Adrenal gland (tissue), 12 donors: ENCODE results near the gene YJEFN3. TPM values are rescaled to one million over a fixed set of nuclear protein-coding genes. Genes with fewer than 3 reads are reported as not detected.

Source experiments
- DNase-seq, 7 donors: peaks; one replicate each; pipeline ENCODE4 v3.0.0-alpha.2; 2019 to 2020
- H3K27ac ChIP-seq, 5 donors: fragments of 200-600 bp; sonication (generic) in 4 of 5; 1 replicate in 3 of 5; 2 replicates in 2 of 5; pipeline versions ENCODE4 v1.5.1 to v1.8.0; 2016 to 2020; ENCODE audit warnings: mild to moderate bottlenecking in 1 of 5
- H3K27me3 ChIP-seq: fragments of 200-600 bp; 2 replicates; pipeline ENCODE4 v1.8.0; 2021
- H3K36me3 ChIP-seq, 2 donors: fragments of 200-600 bp; replicated peaks in 1 of 2; 1 replicate in 1 of 2; 2 replicates in 1 of 2; pipeline versions ENCODE4 v1.5.1 to v1.8.0; 2018 to 2022
- H3K4me1 ChIP-seq, 2 donors: fragments of 200-600 bp; replicated peaks in 1 of 2; 1 replicate in 1 of 2; 2 replicates in 1 of 2; pipeline versions ENCODE4 v1.5.1 to v1.8.0; 2018 to 2021
- H3K4me3 ChIP-seq, 4 donors: fragments of 200-600 bp; sonication (generic) in 3 of 4; one replicate each; pipeline ENCODE4 v1.5.1; 2016 to 2018
- H3K9me3 ChIP-seq, 3 donors: fragments of 200-600 bp; sonication (generic) in 1 of 3; replicated peaks in 1 of 3; 1 replicate in 2 of 3; 2 replicates in 1 of 3; pipeline versions ENCODE4 v1.5.1 to v1.8.0; 2016 to 2021
- POLR2A ChIP-seq, 2 donors: fragments of 450-650 bp; IDR thresholded peaks; one replicate each; pipeline ENCODE4 v1.6.1; 2017; ENCODE audit warnings: antibody characterized with exemption in 2 of 2, mild to moderate bottlenecking in 2 of 2, moderate library complexity in 1 of 2
- WGBS, 4 donors: extraction: QIAGEN DNeasy Blood & Tissue Kit in 2 of 4; methylation state at CpG; one replicate each; pipeline versions ENCODE4 v1.1.5 to v1.1.7; 2013 to 2017; 5-methylcytosine and 5-hydroxymethylcytosine counted together
- intact Hi-C, 2 donors: fragments of 100-400 bp; cut with DNase I; formaldehyde crosslinking; loops; one replicate each; pipeline versions ENCODE4 v1.14.1 to v1.15.0; 2022 to 2023
- polyA plus RNA-seq, 3 donors: library from polyadenylated mRNA; stranded (reverse); fragments of 200-250 nt in 2 of 3; fragments of 350-450 nt in 1 of 3; fragmentation: Illumina TruSeq in 1 of 3; extraction: RNeasy Lipid Tissue Mini Kit (QIAGEN cat#74804) in 1 of 3; gene quantifications; one replicate each; pipeline ENCODE4 v1.2.3, GENCODE V29; 2013 to 2014
- total RNA-seq, 9 donors: library from RNA; depleted of rRNA in 4 of 9; stranded (reverse); fragments of >200 nt in 4 of 9; fragments of 120-200 nt in 1 of 9; fragmentation: NEBNext Ultra II Directional in 1 of 9; extraction: Animal tissue kit (Norgen Biotek cat#: 25700) in 1 of 9; gene quantifications; one replicate each; pipeline versions ENCODE4 v1.1.0 to v1.2.4, GENCODE V29; 2013 to 2023
- TF ChIP-seq, protein P1 (sequence below), 6 experiments: fragments of 450-650 bp in 4 of 6; fragments of 200-600 bp in 2 of 6; sonication (generic) in 1 of 6; IDR thresholded peaks; 1 replicate in 5 of 6; 2 replicates in 1 of 6; pipeline versions ENCODE4 v1.5.1 to v1.8.0; 2016 to 2021; ENCODE audit warnings: antibody characterized with exemption in 6 of 6, mild to moderate bottlenecking in 2 of 6, moderate library complexity in 1 of 6
- donor health status: healthy with polysubstance abuse.
- donor health status: Bipolar disorder and iron deficiency.
- donor health status: DM: yes; HTN: yes; CAD: no.
- donor health status: DM: no; HTN: no; CAD: no.
- donor health status: DM: no; HTN: no; CAD: no.
- donor health status: DM: yes; HTN: yes; CAD: no.

Gene YJEFN3
- total and polyA plus RNA-seq, 12 donors, result 0.36 to 30.2 (median 1.3) TPM

DNA sequence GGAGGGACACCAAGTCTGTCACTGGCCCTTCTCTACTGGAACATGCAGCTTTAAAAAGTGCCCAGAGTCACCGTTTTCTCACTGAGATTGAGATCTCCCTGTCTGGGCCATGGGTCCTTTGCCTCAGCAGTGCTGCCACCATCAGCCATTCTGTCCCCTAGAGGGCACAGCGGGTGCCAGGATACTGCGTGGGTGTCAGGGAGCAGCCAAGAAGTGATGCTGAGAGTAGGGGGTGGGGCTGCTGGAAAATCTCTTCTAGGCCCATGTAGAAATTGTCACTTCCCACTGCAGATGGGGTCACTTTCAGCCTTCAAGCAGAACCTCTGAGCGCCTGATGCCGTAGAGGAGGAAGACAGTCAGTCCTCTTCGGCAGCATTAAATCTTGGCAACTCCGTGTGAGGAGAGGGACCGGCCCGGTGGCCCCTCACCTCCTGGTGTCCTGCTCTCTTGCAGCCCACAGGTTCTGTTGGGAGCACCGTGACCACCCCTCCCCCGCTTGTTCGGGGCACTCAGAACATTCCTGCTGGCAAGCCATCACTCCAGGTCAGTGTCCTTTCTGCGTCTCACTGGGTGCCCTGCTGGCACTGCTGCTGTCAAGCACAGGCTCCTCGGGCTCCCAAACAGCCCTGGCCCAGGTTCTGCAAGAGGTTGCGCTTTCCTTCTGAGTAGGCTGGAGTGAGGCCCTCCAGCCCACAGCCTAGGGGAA lies 34.7 kb upstream of the YJEFN3 start:
- TF ChIP-seq POLR2A (IDR thresholded peaks at IDR 0.05), result no peak
- TF ChIP-seq, protein P1, sequence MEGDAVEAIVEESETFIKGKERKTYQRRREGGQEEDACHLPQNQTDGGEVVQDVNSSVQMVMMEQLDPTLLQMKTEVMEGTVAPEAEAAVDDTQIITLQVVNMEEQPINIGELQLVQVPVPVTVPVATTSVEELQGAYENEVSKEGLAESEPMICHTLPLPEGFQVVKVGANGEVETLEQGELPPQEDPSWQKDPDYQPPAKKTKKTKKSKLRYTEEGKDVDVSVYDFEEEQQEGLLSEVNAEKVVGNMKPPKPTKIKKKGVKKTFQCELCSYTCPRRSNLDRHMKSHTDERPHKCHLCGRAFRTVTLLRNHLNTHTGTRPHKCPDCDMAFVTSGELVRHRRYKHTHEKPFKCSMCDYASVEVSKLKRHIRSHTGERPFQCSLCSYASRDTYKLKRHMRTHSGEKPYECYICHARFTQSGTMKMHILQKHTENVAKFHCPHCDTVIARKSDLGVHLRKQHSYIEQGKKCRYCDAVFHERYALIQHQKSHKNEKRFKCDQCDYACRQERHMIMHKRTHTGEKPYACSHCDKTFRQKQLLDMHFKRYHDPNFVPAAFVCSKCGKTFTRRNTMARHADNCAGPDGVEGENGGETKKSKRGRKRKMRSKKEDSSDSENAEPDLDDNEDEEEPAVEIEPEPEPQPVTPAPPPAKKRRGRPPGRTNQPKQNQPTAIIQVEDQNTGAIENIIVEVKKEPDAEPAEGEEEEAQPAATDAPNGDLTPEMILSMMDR (IDR thresholded peaks at IDR 0.05), result no peak
- Histone ChIP-seq H3K36me3 (peaks cover 0 to 62% of the 10 kb centered on the region in 2 donors), H3K27ac (no peak overlapping the region)

DNA sequence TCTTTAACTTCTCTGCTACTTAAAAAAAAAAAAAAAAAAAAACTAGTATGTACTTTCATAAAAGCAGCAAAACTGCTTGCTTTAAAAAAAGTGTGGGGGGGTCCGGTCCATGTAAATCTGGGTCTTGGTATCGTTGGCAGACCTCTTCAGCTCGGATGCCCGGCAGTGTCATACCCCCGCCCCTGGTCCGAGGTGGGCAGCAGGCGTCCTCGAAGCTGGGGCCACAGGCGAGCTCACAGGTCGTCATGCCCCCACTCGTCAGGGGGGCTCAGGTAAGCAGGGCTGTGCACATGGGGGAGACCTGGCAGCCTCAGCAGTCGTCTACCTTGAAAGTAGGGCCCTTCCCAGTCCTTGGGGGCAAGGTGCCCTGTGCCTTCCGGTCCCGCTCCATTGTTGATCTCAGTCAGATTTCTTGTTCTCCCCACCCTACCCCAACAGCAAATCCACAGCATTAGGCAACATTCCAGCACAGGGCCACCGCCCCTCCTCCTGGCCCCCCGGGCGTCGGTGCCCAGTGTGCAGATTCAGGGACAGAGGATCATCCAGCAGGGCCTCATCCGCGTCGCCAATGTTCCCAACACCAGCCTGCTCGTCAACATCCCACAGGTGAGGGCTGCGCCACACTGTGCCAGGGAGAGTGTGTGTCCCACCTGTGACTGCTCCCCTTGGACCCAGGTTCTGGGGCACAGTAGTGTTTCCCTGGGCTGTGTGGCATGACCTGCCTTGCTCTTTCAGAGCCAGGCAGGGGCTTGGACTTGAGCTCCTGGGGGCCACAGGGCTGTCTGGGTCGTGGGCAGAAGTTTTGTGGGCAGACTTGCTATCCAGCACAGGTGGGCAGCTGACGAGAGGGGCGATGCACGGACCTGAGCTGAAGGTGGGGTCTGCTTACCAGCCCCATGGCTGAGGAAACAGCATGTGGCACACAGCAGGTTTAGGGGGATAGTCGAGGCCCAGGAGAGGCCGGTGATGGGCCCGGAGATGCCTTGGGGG lies 32.8 kb upstream of the YJEFN3 start:
- Histone ChIP-seq H3K9me3 (no peaks in the 10 kb centered on the region), H3K4me3 (no peak overlapping the region), H3K36me3 (peaks cover 0 to 80% of the 10 kb centered on the region in 2 donors), H3K27ac (no peak overlapping the region), H3K27me3 (no peaks in the 10 kb centered on the region), H3K4me1 (peaks cover 0 to 12% of the 10 kb centered on the region in 2 donors)
- intact Hi-C loops, result no loop called here
- no peak for DNase-seq
- 88 to 93% (median 90%) methylated on average over 20 to 30 of the region's 30 CpGs for WGBS, 4 donors
- no peak for TF ChIP-seq POLR2A (IDR thresholded peaks at IDR 0.05)
- TF ChIP-seq, protein P1 (IDR thresholded peaks at IDR 0.05), result no peak

More for the DNA sequence above, 34.7 kb upstream of the YJEFN3 start:
- Histone ChIP-seq H3K4me3 (no peak overlapping the region), H3K9me3 (no peaks in the 10 kb centered on the region), H3K4me1 (peaks cover 10 to 30% of the 10 kb centered on the region in 2 donors), H3K27me3 (no peaks in the 10 kb centered on the region)
- intact Hi-C loops, result loop anchor here in 1 of 2 donors (5.0 kb wide), 1 partner anchor 127 kb away; no protein-coding TSS in a partner anchor
- WGBS, 4 donors, result 73 to 87% (median 80%) methylated on average over 6 to 15 of the region's 15 CpGs
- DNase-seq, result peak in 1 of 7 donors; percentile 35

DNA sequence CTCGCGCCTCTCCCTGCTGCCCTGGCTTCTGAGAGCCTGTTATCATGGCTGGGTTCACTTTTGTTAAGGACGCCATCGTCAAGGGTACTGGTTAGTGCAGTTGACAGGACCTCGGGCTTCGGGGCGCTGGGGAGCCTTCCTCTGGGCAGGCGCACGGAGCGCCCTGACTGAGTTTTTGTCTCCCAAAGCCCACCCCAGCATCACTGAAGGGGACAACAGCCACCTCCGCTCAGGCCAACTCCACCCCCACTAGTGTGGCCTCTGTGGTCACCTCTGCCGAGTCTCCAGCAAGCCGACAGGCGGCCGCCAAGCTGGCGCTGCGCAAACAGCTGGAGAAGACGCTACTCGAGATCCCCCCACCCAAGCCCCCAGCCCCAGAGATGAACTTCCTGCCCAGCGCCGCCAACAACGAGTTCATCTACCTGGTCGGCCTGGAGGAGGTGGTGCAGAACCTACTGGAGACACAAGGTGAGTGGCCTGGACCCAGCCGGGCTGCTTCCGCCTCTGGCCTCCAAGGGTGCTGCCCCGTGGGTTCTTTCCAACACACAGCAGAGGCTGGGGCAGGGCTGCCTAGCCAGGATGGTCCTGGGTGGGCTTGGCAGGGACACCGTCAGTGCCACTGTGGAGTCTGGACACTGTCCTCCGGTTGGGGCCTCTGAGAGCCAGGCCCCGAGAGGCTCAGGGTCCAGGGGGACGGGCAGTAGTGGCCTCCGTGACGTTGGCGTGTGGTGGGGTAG lies 30.3 kb upstream of the YJEFN3 start:
- WGBS, 4 donors, result 91 to 94% (median 92%) methylated on average over 18 to 33 of the region's 33 CpGs
- TF ChIP-seq, protein P1 (IDR thresholded peaks at IDR 0.05), result no peak
- no peak for TF ChIP-seq POLR2A (IDR thresholded peaks at IDR 0.05)
- DNase-seq, result no peak
- no peak overlapping the region for H3K27ac ChIP-seq
- peaks cover 0 to 92% of the 10 kb centered on the region in 2 donors for H3K36me3 ChIP-seq
- no peaks in the 10 kb centered on the region for H3K4me1 ChIP-seq
- intact Hi-C loops, result no loop called here
- H3K27me3 ChIP-seq, result no peaks in the 10 kb centered on the region
- H3K9me3 ChIP-seq, result no peaks in the 10 kb centered on the region
- H3K4me3 ChIP-seq, result no peak overlapping the region
